GM23248 (cell line): Measurements from ENCODE around the gene ITGAD. TPM values are rescaled to one million over a fixed set of nuclear protein-coding genes. Genes with fewer than 3 reads are reported as not detected.

ENCODE experiments used
- DNase-seq: peaks from one replicate; pipeline ENCODE4 v3.0.0-alpha.2; 2015
- H2AFZ ChIP-seq: fragments of 200-600 bp; sonication (generic); 2 replicates; pipeline ENCODE4 v1.6.1; 2016; ENCODE audit warnings: antibody characterized with exemption
- H3F3A ChIP-seq: fragments of 200-600 bp; sonication (generic); 2 replicates; pipeline ENCODE4 v1.6.1; 2016; ENCODE audit warnings: mild to moderate bottlenecking, antibody characterized with exemption, mixed run types; ENCODE audit not compliant: insufficient read depth
- H3K27ac ChIP-seq: fragments of 200-600 bp; sonication (generic); 2 replicates; pipeline ENCODE4 v1.5.1; 2016; ENCODE audit warnings: mild to moderate bottlenecking
- H3K27me3 ChIP-seq: fragments of 200-600 bp; sonication (generic); replicated peaks from 2 replicates; pipeline ENCODE4 v1.6.1; 2016; ENCODE audit warnings: mild to moderate bottlenecking; ENCODE audit not compliant: insufficient read depth
- H3K36me3 ChIP-seq: fragments of 200-600 bp; sonication (generic); 2 replicates; pipeline ENCODE4 v1.6.1; 2016; ENCODE audit warnings: low read depth, mild to moderate bottlenecking
- H3K4me1 ChIP-seq: fragments of 200-600 bp; sonication (generic); 2 replicates; pipeline ENCODE4 v1.6.1; 2016; ENCODE audit warnings: mild to moderate bottlenecking; ENCODE audit not compliant: insufficient read depth
- H3K4me2 ChIP-seq: fragments of 200-600 bp; sonication (generic); one replicate; pipeline ENCODE4 v1.6.1; 2016; ENCODE audit warnings: mild to moderate bottlenecking; ENCODE audit not compliant: unreplicated experiment
- H3K4me3 ChIP-seq: fragments of 200-600 bp; sonication (generic); 2 replicates; pipeline ENCODE4 v1.5.1; 2016; ENCODE audit warnings: mild to moderate bottlenecking
- H3K79me2 ChIP-seq: fragments of 200-600 bp; sonication (generic); 2 replicates; pipeline ENCODE4 v1.6.1; 2016; ENCODE audit warnings: mild to moderate bottlenecking; ENCODE audit not compliant: insufficient read depth
- H3K9ac ChIP-seq: fragments of 200-600 bp; sonication (generic); 2 replicates; pipeline ENCODE4 v1.6.1; 2016; ENCODE audit warnings: mild to moderate bottlenecking
- H3K9me2 ChIP-seq: fragments of 200-600 bp; sonication (generic); 2 replicates; pipeline ENCODE4 v1.6.1; 2016; ENCODE audit warnings: mixed run types, mild to moderate bottlenecking, moderate library complexity; ENCODE audit not compliant: insufficient read depth
- H3K9me3 ChIP-seq: fragments of 200-600 bp; sonication (generic); one replicate; pipeline ENCODE4 v1.6.1; 2017; ENCODE audit warnings: low read depth
- H4K20me1 ChIP-seq: fragments of 200-600 bp; sonication (generic); 2 replicates; pipeline ENCODE4 v1.6.0; 2016; ENCODE audit not compliant: insufficient read depth
- EZH2 ChIP-seq: fragments of 200-600 bp; sonication (generic); IDR thresholded peaks from 2 replicates; pipeline ENCODE4 v1.6.1; 2018; ENCODE audit warnings: antibody characterized with exemption, mild to moderate bottlenecking; ENCODE audit not compliant: insufficient read depth, poor library complexity, severe bottlenecking
- EZH2phosphoT487 ChIP-seq: fragments of 200-600 bp; sonication (generic); IDR thresholded peaks from 2 replicates; pipeline ENCODE4 v1.6.1; 2018; ENCODE audit warnings: antibody characterized with exemption, moderate library complexity, mild to moderate bottlenecking, low read depth; ENCODE audit not compliant: insufficient read depth
- WGBS, 2 experiments: methylation state at CpG; one replicate each; pipeline ENCODE4 v1.1.6; 2015 to 2017; ENCODE audit warnings: low lambda C conversion rate in 2 of 2, low coverage in 1 of 2; ENCODE audit errors: missing lambda C conversion rate in 2 of 2; 5-methylcytosine and 5-hydroxymethylcytosine counted together
- in situ Hi-C: fragments of 300-500 bp; cut with MboI; formaldehyde crosslinking; loops from 2 replicates; pipeline ENCODE4 v1.15.0; 2020
- polyA plus RNA-seq: library from polyadenylated mRNA; unstranded; fragments of >200 nt; fragmentation: Nextera tagmentation; extraction: Ambion mirVana; gene quantifications from 2 replicates; pipeline ENCODE4 v1.2.1, GENCODE V29; 2016
- total RNA-seq: library from RNA; depleted of rRNA; stranded (reverse); fragments of >200 nt; shearing (Covaris generic); gene quantifications from 2 replicates; pipeline ENCODE4 v1.2.3, GENCODE V29; 2014

ITGAD gene
- total and polyA plus RNA-seq, 2 experiments from 2014 or later = not detected

GRCh38 chr16:31409433-31409832 is 16.3 kb downstream of the ITGAD start:
- 27 to 31% methylated on average over 3 of the region's 3 CpGs for WGBS, 2 experiments
- H3K9me3 ChIP-seq = no peaks in the 10 kb centered on the region
- no peaks in the 10 kb centered on the region for H3F3A ChIP-seq
- H3K27me3 ChIP-seq = no peaks in the 10 kb centered on the region
- H3K4me1 ChIP-seq = 0 out of 2 replicates have a peak, but pooled peaks cover 4% of the 10 kb centered on the region
- H3K9me2 ChIP-seq = no peaks in the 10 kb centered on the region
- no peaks in the 10 kb centered on the region for H3K36me3 ChIP-seq
- H3K79me2 ChIP-seq = no peaks in the 10 kb centered on the region
- no peak overlapping the region for H3K4me3 ChIP-seq
- no peak overlapping the region for H2AFZ ChIP-seq
- DNase-seq = peak; percentile 60
- H3K27ac ChIP-seq = no peak overlapping the region
- TF ChIP-seq EZH2phosphoT487 = no peak
- TF ChIP-seq EZH2 = no peak
- H4K20me1 ChIP-seq = no peaks in the 10 kb centered on the region
- H3K4me2 ChIP-seq = no peak overlapping the region
- no peak overlapping the region for H3K9ac ChIP-seq
- in situ Hi-C loops = no loop called here

- H3K9ac ChIP-seq = no peak overlapping the region
- in situ Hi-C loops = no loop called here
- H3K27me3 ChIP-seq = no peaks in the 10 kb centered on the region
- no peaks in the 10 kb centered on the region for H4K20me1 ChIP-seq
- no peak overlapping the region for H3K27ac ChIP-seq
- no peaks in the 10 kb centered on the region for H3K9me2 ChIP-seq
- H3K4me1 ChIP-seq = 0 out of 2 replicates have a peak, but pooled peaks cover 4% of the 10 kb centered on the region
- no peaks in the 10 kb centered on the region for H3K9me3 ChIP-seq
- WGBS, 2 experiments = 74 to 77% methylated on average over 8 to 9 of the region's 9 CpGs
- no peaks in the 10 kb centered on the region for H3F3A ChIP-seq
- no peak overlapping the region for H3K4me3 ChIP-seq
- no peak for TF ChIP-seq EZH2
- no peak for TF ChIP-seq EZH2phosphoT487
- no peaks in the 10 kb centered on the region for H3K36me3 ChIP-seq
- no peak overlapping the region for H3K4me2 ChIP-seq
- no peak overlapping the region for H2AFZ ChIP-seq
- no peak for DNase-seq
- H3K79me2 ChIP-seq = no peaks in the 10 kb centered on the region
Observed at GRCh38 chr16:31410082-31410481, 16.9 kb downstream of the ITGAD start.

- 64 to 69% methylated on average over 15 to 17 of the region's 22 CpGs for WGBS, 2 experiments
Observed at GRCh38 chr16:31411024-31411844, 18.1 kb downstream of the ITGAD start.

GRCh38 chr16:31412750-31413149 is 19.6 kb downstream of the ITGAD start:
- no peak for TF ChIP-seq EZH2phosphoT487
- no peak for TF ChIP-seq EZH2

More at GRCh38 chr16:31411024-31411844, 18.1 kb downstream of the ITGAD start:
- TF ChIP-seq EZH2phosphoT487 (no peak), EZH2 (no peak)
- Histone ChIP-seq H2AFZ (no peak overlapping the region), H3K9me2 (no peaks in the 10 kb centered on the region), H3F3A (no peaks in the 10 kb centered on the region), H3K27me3 (no peaks in the 10 kb centered on the region), H3K4me2 (no peak overlapping the region), H4K20me1 (no peaks in the 10 kb centered on the region), H3K27ac (no peak overlapping the region), H3K79me2 (no peaks in the 10 kb centered on the region), H3K36me3 (no peaks in the 10 kb centered on the region), H3K9me3 (no peaks in the 10 kb centered on the region), H3K9ac (no peak overlapping the region), H3K4me1 (0 out of 2 replicates have a peak, but pooled peaks cover 4% of the 10 kb centered on the region), H3K4me3 (no peak overlapping the region)
- in situ Hi-C loops = no loop called here
- peak; percentile 6 for DNase-seq

More at GRCh38 chr16:31412750-31413149, 19.6 kb downstream of the ITGAD start:
- H3K9me3 ChIP-seq = no peaks in the 10 kb centered on the region
- H3K9me2 ChIP-seq = no peaks in the 10 kb centered on the region
- H3K9ac ChIP-seq = no peak overlapping the region
- in situ Hi-C loops = no loop called here
- no peak for DNase-seq
- H3F3A ChIP-seq = no peaks in the 10 kb centered on the region
- H3K79me2 ChIP-seq = no peaks in the 10 kb centered on the region
- no peak overlapping the region for H2AFZ ChIP-seq
- H3K4me1 ChIP-seq = 0 out of 2 replicates have a peak, but pooled peaks cover 4% of the 10 kb centered on the region
- no peaks in the 10 kb centered on the region for H4K20me1 ChIP-seq
- H3K27me3 ChIP-seq = no peaks in the 10 kb centered on the region
- 52 to 64% methylated on average over 7 to 9 of the region's 10 CpGs for WGBS, 2 experiments
- no peak overlapping the region for H3K4me3 ChIP-seq
- H3K36me3 ChIP-seq = no peaks in the 10 kb centered on the region
- H3K27ac ChIP-seq = no peak overlapping the region
- H3K4me2 ChIP-seq = no peak overlapping the region
